Measurements from ENCODE around the gene PADI2. TPM values are rescaled to one million over a fixed set of nuclear protein-coding genes. Genes with fewer than 3 reads are reported as not detected.

The PADI2 gene
- total RNA-seq, 2 donors from 2014 or later = 177 to 211 TPM

GRCh38 chr1:17134034-17134433, 14.8 kb upstream of the PADI2 start:
- intact Hi-C loops (cut with DNase I) = no loop called here
- TF ChIP-seq CTCF (IDR thresholded peaks at IDR 0.05) = no peak
- Histone ChIP-seq H3K27me3 (no peaks in the 10 kb centered on the region), H3K4me1 (no peaks in the 10 kb centered on the region), H3K36me3 (no peaks in the 10 kb centered on the region), H3K9me3 (no peaks in the 10 kb centered on the region), H3K9ac (ENCODE audit: low read depth in 2 of 2, low read length in 2 of 2) (no peak overlapping the region), H3K27ac (no peak overlapping the region), H3K4me3 (no peak overlapping the region)
- DNase-seq = no peak

- intact Hi-C loops (cut with DNase I) = no loop called here
- Histone ChIP-seq H3K9me3 (no peaks in the 10 kb centered on the region), H3K27ac (no peak overlapping the region), H3K9ac (ENCODE audit: low read depth in 2 of 2, low read length in 2 of 2) (no peak overlapping the region), H3K36me3 (no peaks in the 10 kb centered on the region), H3K4me1 (no peaks in the 10 kb centered on the region), H3K4me3 (no peak overlapping the region), H3K27me3 (no peaks in the 10 kb centered on the region)
- DNase-seq = no peak
- TF ChIP-seq CTCF (IDR thresholded peaks at IDR 0.05) = no peak
These were observed 10.9 kb upstream of the PADI2 start for GRCh38 chr1:17130138-17130635.

- no peak overlapping the region for H3K9ac ChIP-seq (ENCODE audit: low read depth in 2 of 2, low read length in 2 of 2)
- H3K27me3 ChIP-seq = no peaks in the 10 kb centered on the region
- no peak overlapping the region for H3K27ac ChIP-seq
- H3K9me3 ChIP-seq = no peaks in the 10 kb centered on the region
- H3K4me3 ChIP-seq = no peak overlapping the region
- no peaks in the 10 kb centered on the region for H3K36me3 ChIP-seq
- intact Hi-C loops (cut with DNase I) = loop anchor here (5.0 kb wide), 1 partner anchor 209 kb away; no protein-coding TSS in a partner anchor
- no peak for DNase-seq
- TF ChIP-seq CTCF (IDR thresholded peaks at IDR 0.05) = no peak
- no peaks in the 10 kb centered on the region for H3K4me1 ChIP-seq
These were observed 9.1 kb upstream of the PADI2 start for GRCh38 chr1:17128361-17128760.

- Histone ChIP-seq H3K9ac (ENCODE audit: low read depth in 2 of 2, low read length in 2 of 2) (no peak overlapping the region), H3K9me3 (no peaks in the 10 kb centered on the region), H3K4me1 (peaks cover 4% of the 10 kb centered on the region), H3K27me3 (no peaks in the 10 kb centered on the region), H3K36me3 (no peaks in the 10 kb centered on the region), H3K27ac (no peak overlapping the region), H3K4me3 (no peak overlapping the region)
- TF ChIP-seq CTCF (IDR thresholded peaks at IDR 0.05) = peak; percentile 90
- intact Hi-C loops (cut with DNase I) = loop anchor here (1.0 to 5.0 kb wide), 2 partner anchors 112 to 212 kb away; no protein-coding TSS in a partner anchor
- DNase-seq = peak; percentile 94
These were observed 6.5 kb upstream of the PADI2 start for GRCh38 chr1:17125756-17126237.

- Histone ChIP-seq H3K27ac (no peak overlapping the region), H3K36me3 (no peaks in the 10 kb centered on the region), H3K4me1 (peaks cover 4% of the 10 kb centered on the region), H3K27me3 (no peaks in the 10 kb centered on the region), H3K4me3 (no peak overlapping the region), H3K9me3 (no peaks in the 10 kb centered on the region), H3K9ac (ENCODE audit: low read depth in 2 of 2, low read length in 2 of 2) (peak overlapping the region in 1 of 2 donors; percentile 40)
- DNase-seq = no peak
- intact Hi-C loops (cut with DNase I) = loop anchor here (5.0 kb wide), 1 partner anchor 61 kb away; no protein-coding TSS in a partner anchor
- no peak for TF ChIP-seq CTCF (IDR thresholded peaks at IDR 0.05)
These were observed 4.2 kb upstream of the PADI2 start for GRCh38 chr1:17123196-17124045.

All from colonic mucosa (tissue), 4 donors.